AG09309 (cell line): Measurements from ENCODE around the gene NCAM1.

Experiments used
- DNase-seq: peaks from one replicate; pipeline ENCODE4 v3.0.0-alpha.2; 2010; ENCODE audit warnings: low read depth
- H3K4me3 ChIP-seq: 2 replicates; pipeline ENCODE4 v1.5.1; 2011; ENCODE audit warnings: mild to moderate bottlenecking, low read depth, low read length, moderate library complexity; ENCODE audit not compliant: control insufficient read depth
- CTCF ChIP-seq: IDR thresholded peaks from 2 replicates; pipeline ENCODE4 v1.5.1; 2011; ENCODE audit warnings: mild to moderate bottlenecking, low read depth, low read length, inconsistent platforms; ENCODE audit not compliant: insufficient read depth, control insufficient read depth; ENCODE audit errors: missing control alignments

The NCAM1 gene

GRCh38 chr11:113182288-113182687 lies 221.1 kb downstream of the NCAM1 start:
- TF ChIP-seq CTCF, result no peak
- no peak for DNase-seq
- H3K4me3 ChIP-seq, result no peak overlapping the region

GRCh38 chr11:113184498-113184897 lies 223.3 kb downstream of the NCAM1 start:
- DNase-seq, result peak; percentile 82
- TF ChIP-seq CTCF, result no peak
- no peak overlapping the region for H3K4me3 ChIP-seq

GRCh38 chr11:113188371-113188834 lies 227.2 kb downstream of the NCAM1 start:
- TF ChIP-seq CTCF, result no peak
- no peak for DNase-seq
- no peak overlapping the region for H3K4me3 ChIP-seq

GRCh38 chr11:113189909-113190667 lies 228.9 kb downstream of the NCAM1 start:
- peak; percentile 59 for DNase-seq
- no peak for TF ChIP-seq CTCF
- H3K4me3 ChIP-seq, result no peak overlapping the region

GRCh38 chr11:113192121-113192925 lies 231.1 kb downstream of the NCAM1 start:
- H3K4me3 ChIP-seq, result no peak overlapping the region
- no peak for DNase-seq
- no peak for TF ChIP-seq CTCF

- DNase-seq, result no peak
- no peak overlapping the region for H3K4me3 ChIP-seq
- TF ChIP-seq CTCF, result no peak
Measured at GRCh38 chr11:113193016-113193415, 231.8 kb downstream of the NCAM1 start.
